Stomach (tissue), 4 donors: ENCODE data around the gene ANLN.

Experiments
- CTCF ChIP-seq, 7 experiments: fragments of 450-650 bp in 4 of 7; fragments of 200-600 bp in 3 of 7; sonication (generic) in 3 of 7; IDR thresholded peaks; one replicate each; pipeline ENCODE4 v1.5.1; 2016 to 2019; ENCODE audit warnings: antibody characterized with exemption in 7 of 7, control low read depth in 2 of 7, mild to moderate bottlenecking in 1 of 7
- POLR2A ChIP-seq, 4 donors: fragments of 450-650 bp; IDR thresholded peaks; one replicate each; pipeline ENCODE4 v1.6.1; 2016; ENCODE audit warnings: antibody characterized with exemption in 4 of 4, control low read depth in 2 of 4, mild to moderate bottlenecking in 1 of 4, moderate library complexity in 1 of 4
- POLR2AphosphoS5 ChIP-seq, 3 donors: sonication (generic); formaldehyde crosslinking; IDR thresholded peaks; one replicate each; pipeline ENCODE4 v1.6.1; 2016; ENCODE audit warnings: antibody characterized with exemption in 3 of 3

GRCh38 chr7:36405409-36405803, 15.7 kb downstream of the ANLN start:
- TF ChIP-seq CTCF (IDR thresholded peaks at IDR 0.05) (no peak), POLR2A (IDR thresholded peaks at IDR 0.05) (no peak), POLR2AphosphoS5 (IDR thresholded peaks at IDR 0.05) (no peak)
